ENCODE data around the gene SUPT20H.

Gene SUPT20H

GRCh38 chr13:36999054-36999714, 60.3 kb downstream of the SUPT20H start, which contains the start of gene ALG5:
Gene ALG5, minus strand, starts transcription at chr13:36999340. Its CDS starts 40 bp downstream, at chr13:36999300.
- peak; percentile 92 for DNase-seq

GRCh38 chr13:36998624-36999041, 60.9 kb downstream of the SUPT20H start:
- no peak for DNase-seq

GRCh38 chr13:36997716-36998427, 61.6 kb downstream of the SUPT20H start:
- DNase-seq = no peak

GRCh38 chr13:36992362-36992761, 67.1 kb downstream of the SUPT20H start:
- no peak for DNase-seq

- DNase-seq = no peak
Observed at GRCh38 chr13:36986462-36987240, 72.8 kb downstream of the SUPT20H start.

GRCh38 chr13:36981156-36981743, 78.2 kb downstream of the SUPT20H start:
- DNase-seq = no peak

GRCh38 chr13:36979361-36980050, 80.0 kb downstream of the SUPT20H start:
- no peak for DNase-seq

- DNase-seq = no peak
Observed at GRCh38 chr13:36975172-36975571, 84.3 kb downstream of the SUPT20H start.

- no peak for DNase-seq
Observed at GRCh38 chr13:36973621-36974295, 85.7 kb downstream of the SUPT20H start.

GRCh38 chr13:36973009-36973408, 86.5 kb downstream of the SUPT20H start:
- DNase-seq = no peak

- DNase-seq = no peak
Observed at GRCh38 chr13:36966404-36966803, 93.1 kb downstream of the SUPT20H start.

- no peak for DNase-seq
Observed at GRCh38 chr13:36965767-36966166, 93.7 kb downstream of the SUPT20H start.

- DNase-seq = no peak
Observed at GRCh38 chr13:36959456-36960116, 99.9 kb downstream of the SUPT20H start.

Measured in right kidney (tissue), 1 donor.